GM10847 (cell line): ENCODE results near the gene FBRS.

Experiments
- POLR2A ChIP-seq: IDR thresholded peaks from 2 replicates; pipeline ENCODE4 v1.6.1; 2011; ENCODE audit not compliant: insufficient read length; ENCODE audit errors: extremely low read depth

FBRS gene

GRCh38 chr16:30657866-30658730 is at the start of gene FBRS:
Gene FBRS (plus strand): TSS chr16:30658431. CDS start chr16:30659519, 1,088 bp downstream.
- TF ChIP-seq POLR2A: peak; percentile 62

- no peak for TF ChIP-seq POLR2A
Measured at GRCh38 chr16:30609002-30609925, 49.0 kb upstream of the FBRS start.

GRCh38 chr16:30609926-30610839 is 48.0 kb upstream of the FBRS start, which contains the start of gene ZNF689:
Gene ZNF689 (minus strand): TSS chr16:30610389. CDS start chr16:30610041, 348 bp downstream.
- peak; percentile 40 for TF ChIP-seq POLR2A

- no peak for TF ChIP-seq POLR2A
Measured at GRCh38 chr16:30615358-30616091, 42.7 kb upstream of the FBRS start.

GRCh38 chr16:30619202-30619601 is 39.0 kb upstream of the FBRS start:
- TF ChIP-seq POLR2A: no peak

GRCh38 chr16:30619638-30620037 is 38.6 kb upstream of the FBRS start:
- no peak for TF ChIP-seq POLR2A

- TF ChIP-seq POLR2A: no peak
Measured at GRCh38 chr16:30620169-30620568, 38.1 kb upstream of the FBRS start.

GRCh38 chr16:30621765-30622164 is 36.5 kb upstream of the FBRS start:
- TF ChIP-seq POLR2A: no peak

GRCh38 chr16:30622455-30623032 is 35.7 kb upstream of the FBRS start:
- TF ChIP-seq POLR2A: no peak

- TF ChIP-seq POLR2A: no peak
Measured at GRCh38 chr16:30623536-30624283, 34.5 kb upstream of the FBRS start.

- no peak for TF ChIP-seq POLR2A
Measured at GRCh38 chr16:30626236-30626635, 32.0 kb upstream of the FBRS start.

GRCh38 chr16:30628628-30629540 is 29.3 kb upstream of the FBRS start:
- TF ChIP-seq POLR2A: no peak

GRCh38 chr16:30633526-30633925 is 24.7 kb upstream of the FBRS start:
- no peak for TF ChIP-seq POLR2A
